ENCODE data around the gene SMG9. TPM values are rescaled to one million over a fixed set of nuclear protein-coding genes. Genes with fewer than 3 reads are reported as not detected.

The SMG9 gene
- total RNA-seq, 1 experiment from 2014 or later = 49.9 TPM

DNA sequence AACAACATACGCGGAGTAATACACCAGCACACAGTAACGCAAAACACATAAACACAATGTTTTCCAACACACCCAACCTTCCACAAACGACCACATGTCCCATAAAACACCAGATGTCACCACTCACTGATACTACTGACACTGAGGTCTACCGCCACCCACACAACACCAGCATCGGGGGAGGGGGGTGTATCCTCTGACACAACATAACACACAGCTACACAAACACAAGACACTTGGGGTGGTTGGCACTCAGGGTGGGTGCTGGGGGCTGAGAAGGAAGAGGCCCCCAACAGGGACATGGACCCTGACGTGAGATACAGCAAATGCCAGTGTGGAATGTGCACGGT lies 27.5 kb upstream of the SMG9 start:
- ATAC-seq (no peak), DNase-seq (ENCODE audit: low read depth, low spot score) (no peak)
- in situ Hi-C loops (cut with HindIII; ENCODE audit: low pct_unique_long_range_greater_than_20kb, low sequenced_read_pairs) = no loop called here
- BruUV-seq (replicated peaks) = no TSS peak
- POLR2A ChIA-PET = no interaction called here
- Histone ChIP-seq H3K4me1 (ENCODE audit: control insufficient read depth, insufficient read depth, low read length) (peaks cover 64% of the 10 kb centered on the region), H3K4me3 (ENCODE audit: low read depth in 2 of 2, low read length in 2 of 2) (peak overlapping the region; percentile 30 to 67; a peak in 3 of 4 replicates), H3K27ac (ENCODE audit: low read length) (peak overlapping the region; percentile 98), H3K36me3 (ENCODE audit: control insufficient read depth, insufficient read depth, low read length) (no peaks in the 10 kb centered on the region; the same call in 1 of the 2 replicates), H3K27me3 (ENCODE audit: control insufficient read depth, insufficient read depth, low read length) (no peaks in the 10 kb centered on the region), H3K9me3 (ENCODE audit: control insufficient read depth, insufficient read depth, low read depth, low read length) (no peaks in the 10 kb centered on the region)
- no peak for TF ChIP-seq REST (IDR thresholded peaks at IDR 0.05; ENCODE audit: insufficient read depth in 1 of 2, low read depth in 2 of 2, low read length in 1 of 2)
- CTCF ChIA-PET = no interaction called here
- intact Hi-C loops (cut with micrococcal nuclease; ENCODE audit: unreplicated experiment) = no loop called here

GRCh38 chr19:43781630-43782310 lies 27.0 kb upstream of the SMG9 start:
- peak overlapping the region in 1 of 2 experiments; percentile 67; a peak in 2 of 4 replicates for H3K4me3 ChIP-seq (ENCODE audit: low read depth in 2 of 2, low read length in 2 of 2)
- ATAC-seq = no peak
- ChIA-PET CTCF (interaction anchor here (1.3 kb wide), 1 partner anchor 16 kb away, joined by 3 read pairs; no protein-coding TSS in a partner anchor), POLR2A (no interaction called here)
- DNase-seq (ENCODE audit: low read depth, low spot score) = no peak
- no peaks in the 10 kb centered on the region for H3K9me3 ChIP-seq (ENCODE audit: control insufficient read depth, insufficient read depth, low read depth, low read length)
- H3K4me1 ChIP-seq (ENCODE audit: control insufficient read depth, insufficient read depth, low read length) = peaks cover 64% of the 10 kb centered on the region
- intact Hi-C loops (cut with micrococcal nuclease; ENCODE audit: unreplicated experiment) (no loop called here), in situ Hi-C loops (cut with HindIII; ENCODE audit: low pct_unique_long_range_greater_than_20kb, low sequenced_read_pairs) (no loop called here)
- no TSS peak for BruUV-seq (replicated peaks)
- H3K27me3 ChIP-seq (ENCODE audit: control insufficient read depth, insufficient read depth, low read length) = no peaks in the 10 kb centered on the region
- peak overlapping the region; percentile 98 for H3K27ac ChIP-seq (ENCODE audit: low read length)
- no peaks in the 10 kb centered on the region; the same call in 1 of the 2 replicates for H3K36me3 ChIP-seq (ENCODE audit: control insufficient read depth, insufficient read depth, low read length)
- TF ChIP-seq POLR2AphosphoS5 (IDR thresholded peaks at IDR 0.05; ENCODE audit: low read depth, low read length) (no peak), SIN3A (IDR thresholded peaks at IDR 0.05; ENCODE audit: borderline replicate concordance, insufficient read depth, low read depth, low read length) (no peak), CTCF (IDR thresholded peaks at IDR 0.05) (no peak), REST (IDR thresholded peaks at IDR 0.05; ENCODE audit: insufficient read depth in 1 of 2, low read depth in 2 of 2, low read length in 1 of 2) (no peak), TCF7L2 (IDR thresholded peaks at IDR 0.05; ENCODE audit: low read depth, low read length) (no peak)
